ENCODE data around the gene ADAMTS19.

GRCh38 chr5:129572060-129572459 is 112.0 kb downstream of the ADAMTS19 start:
- TF ChIP-seq POLR2AphosphoS5 (IDR thresholded peaks at IDR 0.05; ENCODE audit: low read depth, low read length) = no peak
- TF ChIP-seq SIN3A (IDR thresholded peaks at IDR 0.05; ENCODE audit: borderline replicate concordance, insufficient read depth, low read length) = no peak
